ENCODE data around the gene AUP1.

The AUP1 gene

DNA sequence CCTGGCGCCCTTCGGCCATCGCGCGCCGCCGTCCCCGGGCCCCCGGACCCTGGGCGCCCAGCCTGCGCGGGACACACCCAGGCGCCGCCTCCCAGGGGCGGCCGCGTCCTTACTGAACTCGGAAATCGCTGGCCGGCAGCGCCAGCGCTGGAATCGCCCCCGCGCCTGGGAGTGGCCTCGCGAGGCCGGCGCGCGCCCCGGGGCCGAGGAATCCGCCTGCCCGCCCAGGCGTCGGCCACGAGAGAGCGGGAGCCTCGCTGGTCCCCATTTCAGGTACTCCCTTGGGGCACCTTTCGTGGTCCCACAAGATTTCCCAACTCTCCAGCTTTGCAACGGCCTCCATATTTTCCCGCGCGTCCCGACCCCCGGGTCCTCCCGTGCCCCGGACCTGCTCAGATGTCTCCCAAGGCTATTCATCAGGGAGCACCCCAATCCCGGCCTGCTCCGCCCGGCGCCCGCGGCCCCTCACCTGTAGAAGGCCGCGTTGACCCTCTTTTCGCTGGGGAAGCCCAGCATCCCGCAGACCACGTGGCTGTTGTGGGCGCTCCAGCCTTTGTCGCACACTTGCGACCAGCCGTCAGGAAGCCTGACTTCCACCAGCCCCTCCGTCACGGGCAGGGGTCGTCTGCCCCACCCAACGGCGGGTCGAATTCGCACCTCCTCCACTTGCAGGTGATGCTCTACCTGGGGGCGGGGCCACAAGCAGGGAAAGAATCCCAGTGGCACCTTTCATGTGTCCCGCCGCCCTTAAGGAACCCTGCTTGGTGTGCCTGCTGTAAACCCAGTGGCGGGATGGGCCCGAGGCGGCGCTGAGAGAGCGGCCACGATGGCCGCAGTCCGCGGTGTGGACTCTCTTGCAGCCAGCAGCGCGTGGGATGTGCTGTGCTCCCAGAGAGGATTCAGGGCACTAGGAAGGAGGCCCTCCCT, 19.7 kb upstream of the AUP1 start:
- Histone ChIP-seq H3K27me3 (ENCODE audit: control insufficient read depth, low read length) (peaks cover 44% of the 10 kb centered on the region), H3K9me3 (ENCODE audit: control insufficient read depth, insufficient read depth, low read length) (no peaks in the 10 kb centered on the region), H3K27ac (ENCODE audit: low read depth, low read length) (no peak overlapping the region), H3K4me1 (ENCODE audit: control insufficient read depth, low read length) (peaks cover 23% of the 10 kb centered on the region), H3K36me3 (ENCODE audit: control insufficient read depth, low read length) (no peaks in the 10 kb centered on the region), H3F3A (ENCODE audit: control insufficient read depth, insufficient read depth) (no peaks in the 10 kb centered on the region), H3K4me3 (ENCODE audit: low read length) (0 out of 2 replicates have a peak overlapping the region, but pooled peaks have one; percentile 16), H3K4me2 (ENCODE audit: low read length) (peak overlapping the region; percentile 27; the same call in 1 of the 2 replicates), H3K79me2 (ENCODE audit: control insufficient read depth, low read length) (no peaks in the 10 kb centered on the region), H3K9me2 (replicated peaks; ENCODE audit: control insufficient read depth, low read length) (no peaks in the 10 kb centered on the region), H4K20me1 (ENCODE audit: control insufficient read depth, insufficient read depth, low read depth, low read length) (no peaks in the 10 kb centered on the region)
- TF ChIP-seq, protein P1, sequence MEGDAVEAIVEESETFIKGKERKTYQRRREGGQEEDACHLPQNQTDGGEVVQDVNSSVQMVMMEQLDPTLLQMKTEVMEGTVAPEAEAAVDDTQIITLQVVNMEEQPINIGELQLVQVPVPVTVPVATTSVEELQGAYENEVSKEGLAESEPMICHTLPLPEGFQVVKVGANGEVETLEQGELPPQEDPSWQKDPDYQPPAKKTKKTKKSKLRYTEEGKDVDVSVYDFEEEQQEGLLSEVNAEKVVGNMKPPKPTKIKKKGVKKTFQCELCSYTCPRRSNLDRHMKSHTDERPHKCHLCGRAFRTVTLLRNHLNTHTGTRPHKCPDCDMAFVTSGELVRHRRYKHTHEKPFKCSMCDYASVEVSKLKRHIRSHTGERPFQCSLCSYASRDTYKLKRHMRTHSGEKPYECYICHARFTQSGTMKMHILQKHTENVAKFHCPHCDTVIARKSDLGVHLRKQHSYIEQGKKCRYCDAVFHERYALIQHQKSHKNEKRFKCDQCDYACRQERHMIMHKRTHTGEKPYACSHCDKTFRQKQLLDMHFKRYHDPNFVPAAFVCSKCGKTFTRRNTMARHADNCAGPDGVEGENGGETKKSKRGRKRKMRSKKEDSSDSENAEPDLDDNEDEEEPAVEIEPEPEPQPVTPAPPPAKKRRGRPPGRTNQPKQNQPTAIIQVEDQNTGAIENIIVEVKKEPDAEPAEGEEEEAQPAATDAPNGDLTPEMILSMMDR (IDR thresholded peaks at IDR 0.05; ENCODE audit: low read depth, low read length, poor library complexity, severe bottlenecking), result no peak
- TF ChIP-seq EZH2phosphoT487 (IDR thresholded peaks at IDR 0.05; ENCODE audit: borderline replicate concordance, low read length), result peak; percentile 77; the same call in 1 of the 2 replicates

DNA sequence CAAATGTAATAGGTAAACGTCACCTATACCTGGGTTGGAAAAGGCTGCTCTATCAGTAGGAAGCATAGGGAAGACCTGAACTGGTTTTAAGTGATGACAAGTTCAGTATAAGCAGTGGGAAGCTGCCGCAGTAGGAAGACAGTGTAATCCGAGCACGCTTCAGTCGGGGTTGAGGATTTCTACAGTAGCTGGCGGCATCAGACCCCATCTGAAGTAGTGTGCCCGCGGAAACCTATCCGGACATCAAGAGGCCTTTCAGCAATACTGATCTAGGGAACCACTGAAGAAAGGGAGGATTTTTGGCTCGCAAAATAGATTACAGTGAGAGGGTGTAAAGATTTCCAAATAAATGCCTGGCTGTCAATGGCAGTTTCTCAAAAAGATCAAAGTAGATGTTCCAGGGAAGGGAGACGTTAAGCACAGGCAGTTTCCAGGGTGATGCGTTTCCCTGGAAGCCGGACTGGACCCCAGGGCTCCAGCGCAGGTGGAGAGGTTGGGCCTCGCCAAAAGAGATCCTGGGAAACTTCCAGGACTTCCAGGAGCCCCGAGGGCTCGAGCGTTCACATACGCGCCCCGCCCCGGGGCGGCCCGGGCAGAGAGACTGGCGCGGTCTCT, 18.9 kb upstream of the AUP1 start:
- Histone ChIP-seq H3K4me2 (ENCODE audit: low read length) (peak overlapping the region; percentile 27; the same call in 1 of the 2 replicates), H3K27me3 (ENCODE audit: control insufficient read depth, low read length) (peaks cover 44% of the 10 kb centered on the region), H3K4me1 (ENCODE audit: control insufficient read depth, low read length) (peaks cover 16% of the 10 kb centered on the region), H3F3A (ENCODE audit: control insufficient read depth, insufficient read depth) (no peaks in the 10 kb centered on the region), H3K9me2 (replicated peaks; ENCODE audit: control insufficient read depth, low read length) (no peaks in the 10 kb centered on the region), H3K36me3 (ENCODE audit: control insufficient read depth, low read length) (no peaks in the 10 kb centered on the region), H3K79me2 (ENCODE audit: control insufficient read depth, low read length) (no peaks in the 10 kb centered on the region), H3K27ac (ENCODE audit: low read depth, low read length) (no peak overlapping the region), H3K9me3 (ENCODE audit: control insufficient read depth, insufficient read depth, low read length) (no peaks in the 10 kb centered on the region), H3K4me3 (ENCODE audit: low read length) (0 out of 2 replicates have a peak overlapping the region, but pooled peaks have one; percentile 16), H4K20me1 (ENCODE audit: control insufficient read depth, insufficient read depth, low read depth, low read length) (no peaks in the 10 kb centered on the region)
- TF ChIP-seq, protein P1 (IDR thresholded peaks at IDR 0.05; ENCODE audit: low read depth, low read length, poor library complexity, severe bottlenecking), result no peak
- TF ChIP-seq EZH2phosphoT487 (IDR thresholded peaks at IDR 0.05; ENCODE audit: borderline replicate concordance, low read length), result no peak

GRCh38 chr2:74546004-74546403, 16.5 kb upstream of the AUP1 start:
- no peaks in the 10 kb centered on the region for H3K36me3 ChIP-seq (ENCODE audit: control insufficient read depth, low read length)
- H3K4me1 ChIP-seq (ENCODE audit: control insufficient read depth, low read length), result peaks cover 4% of the 10 kb centered on the region; the same call in 1 of the 2 replicates
- no peaks in the 10 kb centered on the region for H3K9me2 ChIP-seq (replicated peaks; ENCODE audit: control insufficient read depth, low read length)
- no peak overlapping the region for H3K4me2 ChIP-seq (ENCODE audit: low read length)
- no peaks in the 10 kb centered on the region for H3K9me3 ChIP-seq (ENCODE audit: control insufficient read depth, insufficient read depth, low read length)
- H3K79me2 ChIP-seq (ENCODE audit: control insufficient read depth, low read length), result no peaks in the 10 kb centered on the region
- TF ChIP-seq, protein P1 (IDR thresholded peaks at IDR 0.05; ENCODE audit: low read depth, low read length, poor library complexity, severe bottlenecking), result no peak
- no peak for TF ChIP-seq EZH2phosphoT487 (IDR thresholded peaks at IDR 0.05; ENCODE audit: borderline replicate concordance, low read length)
- H3K27me3 ChIP-seq (ENCODE audit: control insufficient read depth, low read length), result peaks cover 39% of the 10 kb centered on the region
- H4K20me1 ChIP-seq (ENCODE audit: control insufficient read depth, insufficient read depth, low read depth, low read length), result no peaks in the 10 kb centered on the region
- H3K4me3 ChIP-seq (ENCODE audit: low read length), result no peak overlapping the region
- H3K27ac ChIP-seq (ENCODE audit: low read depth, low read length), result no peak overlapping the region
- H3F3A ChIP-seq (ENCODE audit: control insufficient read depth, insufficient read depth), result no peaks in the 10 kb centered on the region
